Right hindlimb (tissue), 1 donor: ENCODE measurements around the gene ABHD15.

Source experiments
- DNase-seq: peaks from one replicate; pipeline ENCODE4 v3.0.0-alpha.2; 2018

Gene ABHD15

GRCh38 chr17:29566473-29567303, at the start of gene ABHD15:
Gene ABHD15 (minus strand): TSS chr17:29567037. CDS start chr17:29566966, 71 bp downstream.
- DNase-seq: peak; percentile 77

- peak; percentile 91 for DNase-seq
Observed at GRCh38 chr17:29615492-29616299, 48.9 kb upstream of the ABHD15 start.

GRCh38 chr17:29615048-29615385, 48.2 kb upstream of the ABHD15 start:
- no peak for DNase-seq

DNA sequence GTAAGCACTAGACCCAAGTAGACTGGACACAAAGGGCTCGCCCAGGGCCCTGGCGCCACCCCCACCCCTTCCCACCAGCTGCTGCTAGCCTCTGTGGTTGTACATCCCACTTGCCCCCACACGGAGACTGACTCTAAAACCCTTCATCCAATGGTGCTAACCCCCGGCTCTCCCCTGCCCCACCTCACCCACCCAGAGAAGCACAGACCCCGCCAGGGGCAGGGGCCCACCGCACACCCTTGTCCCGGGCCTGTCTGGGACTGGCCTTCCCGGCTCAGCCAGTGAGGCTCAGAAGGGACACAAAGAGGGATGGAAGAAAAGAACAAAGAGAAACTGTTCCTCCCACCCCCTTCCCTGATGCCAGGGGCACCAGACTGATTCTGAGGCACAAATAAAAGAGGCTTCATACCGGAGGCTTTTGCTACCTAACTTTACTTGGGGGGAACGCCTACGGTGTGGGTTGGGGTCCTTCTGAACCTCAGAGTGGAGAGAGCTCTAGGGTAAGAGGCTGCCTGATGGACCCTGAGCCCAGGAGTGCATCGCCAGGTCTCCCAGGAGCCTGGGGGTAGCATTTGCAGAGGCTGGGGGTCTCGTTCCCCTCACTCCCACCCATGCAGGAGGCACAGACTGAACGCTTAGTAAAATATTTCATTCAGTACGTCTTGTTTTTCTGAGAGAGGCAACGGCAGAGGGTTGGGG, 47.7 kb upstream of the ABHD15 start:
- DNase-seq: no peak

- DNase-seq: no peak
Observed at GRCh38 chr17:29613856-29614255, 47.0 kb upstream of the ABHD15 start.

DNA sequence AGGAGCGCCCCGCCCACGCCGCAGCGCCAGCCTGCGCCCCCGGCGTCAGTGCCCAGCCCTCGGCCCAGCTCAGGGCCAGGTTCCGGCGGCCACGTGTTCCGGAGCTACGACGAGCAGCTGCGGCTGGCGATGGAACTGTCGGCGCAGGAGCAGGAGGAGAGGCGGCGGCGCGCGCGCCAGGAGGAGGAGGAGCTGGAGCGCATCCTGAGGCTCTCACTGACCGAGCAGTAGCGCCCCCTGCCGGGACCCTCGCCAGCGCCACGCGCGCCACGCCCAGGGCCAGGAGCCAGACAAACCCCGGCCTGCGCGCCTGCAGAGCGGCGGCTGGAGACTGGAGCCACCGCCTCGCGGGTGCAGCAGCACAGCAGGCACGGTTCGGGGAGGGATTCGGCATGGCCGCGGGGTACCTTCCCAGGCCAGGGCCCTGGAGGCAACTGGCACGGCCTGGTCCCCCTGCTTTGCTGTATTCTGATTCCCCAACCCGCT, 46.6 kb upstream of the ABHD15 start:
- DNase-seq: peak; percentile 96

- DNase-seq: no peak
Observed at GRCh38 chr17:29612404-29613280, 45.8 kb upstream of the ABHD15 start.

DNA sequence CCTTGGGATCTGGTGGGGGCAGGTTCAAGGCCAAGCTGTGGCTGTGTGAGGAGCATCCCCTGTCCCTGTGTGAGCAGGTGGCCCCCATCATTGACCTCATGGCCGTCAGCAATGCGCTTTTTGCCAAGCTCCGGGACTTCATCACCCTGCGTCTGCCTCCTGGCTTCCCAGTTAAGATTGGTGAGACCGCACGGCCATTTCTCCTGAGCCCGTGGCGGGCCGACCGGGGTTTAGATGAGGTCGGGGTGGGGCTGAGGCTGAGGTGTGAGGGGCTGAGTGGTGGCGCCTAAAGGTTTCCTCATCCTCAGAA, 45.2 kb upstream of the ABHD15 start:
- no peak for DNase-seq

- no peak for DNase-seq
Observed at GRCh38 chr17:29611351-29612093, 44.7 kb upstream of the ABHD15 start.

DNA sequence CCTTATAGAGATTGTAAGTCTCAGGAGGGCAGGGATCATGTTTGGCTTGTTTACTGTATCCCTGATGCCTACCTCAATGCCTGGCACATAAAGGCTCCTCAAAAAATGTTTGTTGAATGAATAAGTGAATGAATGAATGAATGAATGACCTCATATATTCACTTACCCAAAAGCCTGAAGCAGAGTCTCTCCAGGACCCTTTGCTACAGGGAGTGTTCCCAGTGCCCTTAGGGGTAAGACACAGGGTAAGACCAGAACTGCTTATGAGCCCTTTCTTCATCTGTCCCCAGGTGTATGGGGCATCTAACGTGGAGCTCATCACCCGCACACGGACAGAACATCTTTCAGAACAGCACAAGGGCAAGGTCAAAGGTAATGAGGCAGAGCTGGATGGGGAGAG, 43.6 kb upstream of the ABHD15 start:
- DNase-seq: no peak

GRCh38 chr17:29608986-29609385, 42.1 kb upstream of the ABHD15 start:
- DNase-seq: no peak

- DNase-seq: no peak
Observed at GRCh38 chr17:29607557-29608195, 40.8 kb upstream of the ABHD15 start.

DNA sequence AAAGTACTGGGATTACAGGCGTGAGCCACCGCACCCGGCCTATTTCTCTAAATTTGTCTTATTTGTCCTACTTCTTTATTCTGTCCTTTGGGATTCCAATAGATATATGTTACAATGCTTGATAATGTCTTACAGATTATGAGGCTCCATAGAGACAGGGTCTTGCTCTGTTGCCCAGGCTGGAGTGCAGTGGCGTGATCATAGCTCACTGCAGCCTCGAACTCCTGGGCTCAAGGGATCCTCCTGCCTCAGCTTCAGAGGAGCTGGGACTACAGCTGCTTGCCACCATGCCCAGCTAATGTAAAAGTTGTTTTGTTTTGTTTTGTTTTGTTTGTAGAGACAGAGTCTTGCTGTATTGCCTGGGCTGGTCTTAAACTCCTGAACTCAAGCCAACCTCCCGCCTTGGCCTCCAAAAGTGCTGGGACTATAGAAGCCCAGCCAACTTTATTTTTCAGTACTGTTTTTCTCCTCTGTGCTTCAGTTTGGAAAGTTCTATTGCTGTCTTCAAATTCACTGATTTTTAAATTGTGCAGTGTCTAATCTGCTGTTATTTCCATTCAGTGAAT, 36.4 kb upstream of the ABHD15 start:
- DNase-seq: peak; percentile 74

- peak; percentile 22 for DNase-seq
Observed at GRCh38 chr17:29597361-29598172, 30.7 kb upstream of the ABHD15 start.

GRCh38 chr17:29596811-29597210, 30.0 kb upstream of the ABHD15 start:
- DNase-seq: peak; percentile 27

DNA sequence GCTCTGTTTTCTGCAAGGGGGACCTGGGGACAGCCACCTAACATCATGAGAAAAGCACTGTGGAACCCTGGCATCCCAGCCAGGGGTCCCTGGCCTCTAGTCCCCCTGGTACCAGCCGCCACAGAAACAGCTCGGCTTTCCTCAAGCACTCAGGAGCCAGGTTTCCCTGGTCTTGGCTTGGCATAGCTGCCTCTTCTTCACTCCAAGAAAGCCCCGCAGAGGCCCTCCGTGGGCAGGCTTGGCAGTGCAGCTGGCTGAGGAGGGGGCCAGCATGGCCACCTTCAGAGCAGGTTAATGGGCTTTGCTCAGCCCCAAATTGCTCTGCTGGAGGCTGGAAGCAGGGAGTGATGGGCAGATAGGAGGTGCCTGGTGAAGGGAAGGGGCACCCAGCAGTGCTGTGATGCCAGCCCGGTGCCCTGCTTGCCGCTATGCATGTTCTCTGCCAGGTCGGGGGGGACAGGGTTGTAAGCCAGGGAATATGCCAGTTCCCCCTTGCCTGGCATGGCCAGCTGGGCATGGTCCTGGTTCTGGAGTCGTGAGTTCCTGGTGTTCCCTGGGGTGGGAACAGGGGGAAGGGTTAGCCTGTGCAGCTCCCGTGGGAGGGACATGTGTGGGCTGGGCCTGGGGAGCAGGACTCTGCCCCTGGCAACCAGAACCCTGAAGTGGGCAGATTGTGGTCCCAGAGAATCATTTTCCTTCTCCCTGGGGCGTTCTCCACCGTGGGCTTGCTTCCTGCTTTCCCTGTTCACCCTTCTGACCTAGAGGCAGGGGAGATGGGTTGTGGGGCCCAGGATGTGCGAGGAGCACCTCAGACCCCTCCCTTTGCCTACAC, 29.3 kb upstream of the ABHD15 start:
- DNase-seq: peak; percentile 25

- peak; percentile 13 for DNase-seq
Observed at GRCh38 chr17:29595107-29595942, 28.5 kb upstream of the ABHD15 start.

- DNase-seq: peak; percentile 21
Observed at GRCh38 chr17:29594519-29595090, 27.8 kb upstream of the ABHD15 start.
